ENCODE results near the gene SPAAR. TPM values are rescaled to one million over a fixed set of nuclear protein-coding genes. Genes with fewer than 3 reads are reported as not detected.
"Not testable (repeated sequence)": the region's sequence is repeated elsewhere in the genome, so short reads cannot be mapped to it uniquely, and the experiment has no call there.

The SPAAR gene
- total and polyA plus RNA-seq, 2 experiments from 2014 or later = 0.09 to 0.15 TPM

GRCh38 chr9:35908504-35909125 is 675 bp upstream of the SPAAR start:
- Histone ChIP-seq H3K4me3 (no peak overlapping the region), H3K27me3 (no peaks in the 10 kb centered on the region), H3K4me1 (ENCODE audit: low read depth) (peaks cover 34% of the 10 kb centered on the region), H3K36me3 (no peaks in the 10 kb centered on the region), H3K9me3 (ENCODE audit: low read depth) (no peaks in the 10 kb centered on the region), H3K27ac (peak overlapping the region; percentile 63)
- no peak for TF ChIP-seq CTCF (IDR thresholded peaks at IDR 0.05; ENCODE audit: low read depth, low read length)
- peak in 1 of 2 donors; percentile 30 for DNase-seq (ENCODE audit: low read depth in 1 of 2, low spot score in 1 of 2)

- Histone ChIP-seq H3K27me3 (no peaks in the 10 kb centered on the region), H3K4me1 (ENCODE audit: low read depth) (peaks cover 34% of the 10 kb centered on the region), H3K27ac (no peak overlapping the region), H3K9me3 (ENCODE audit: low read depth) (no peaks in the 10 kb centered on the region), H3K4me3 (no peak overlapping the region), H3K36me3 (no peaks in the 10 kb centered on the region)
- no peak for TF ChIP-seq CTCF (IDR thresholded peaks at IDR 0.05; ENCODE audit: low read depth, low read length)
- DNase-seq (ENCODE audit: low read depth in 1 of 2, low spot score in 1 of 2) = peak in 1 of 2 donors; percentile 49
Measured at GRCh38 chr9:35909687-35910612, 660 bp downstream of the SPAAR start.

GRCh38 chr9:35910613-35911359 is 1.5 kb downstream of the SPAAR start:
- Histone ChIP-seq H3K9me3 (ENCODE audit: low read depth) (no peaks in the 10 kb centered on the region), H3K4me3 (no peak overlapping the region), H3K36me3 (no peaks in the 10 kb centered on the region), H3K4me1 (ENCODE audit: low read depth) (peaks cover 34% of the 10 kb centered on the region), H3K27me3 (no peaks in the 10 kb centered on the region), H3K27ac (no peak overlapping the region)
- peak; percentile 23 to 84 for DNase-seq (ENCODE audit: low read depth in 1 of 2, low spot score in 1 of 2)
- TF ChIP-seq CTCF (IDR thresholded peaks at IDR 0.05; ENCODE audit: low read depth, low read length) = peak; percentile 66

- Histone ChIP-seq H3K4me3 (no peak overlapping the region), H3K27ac (no peak overlapping the region), H3K4me1 (ENCODE audit: low read depth) (peaks cover 33% of the 10 kb centered on the region), H3K9me3 (ENCODE audit: low read depth) (no peaks in the 10 kb centered on the region), H3K36me3 (no peaks in the 10 kb centered on the region), H3K27me3 (no peaks in the 10 kb centered on the region)
- DNase-seq (ENCODE audit: low read depth in 1 of 2, low spot score in 1 of 2) = no peak
- no peak for TF ChIP-seq CTCF (IDR thresholded peaks at IDR 0.05; ENCODE audit: low read depth, low read length)
Measured at GRCh38 chr9:35911690-35912089, 2.4 kb downstream of the SPAAR start.

- no peak for TF ChIP-seq CTCF (IDR thresholded peaks at IDR 0.05; ENCODE audit: low read depth, low read length)
- Histone ChIP-seq H3K27me3 (no peaks in the 10 kb centered on the region), H3K36me3 (no peaks in the 10 kb centered on the region), H3K4me3 (no peak overlapping the region), H3K9me3 (ENCODE audit: low read depth) (no peaks in the 10 kb centered on the region), H3K27ac (peak overlapping the region; percentile 57), H3K4me1 (ENCODE audit: low read depth) (peaks cover 22% of the 10 kb centered on the region)
- DNase-seq (ENCODE audit: low read depth in 1 of 2, low spot score in 1 of 2) = no peak
Measured at GRCh38 chr9:35912791-35913400, 3.6 kb downstream of the SPAAR start.

- H3K9me3 ChIP-seq (ENCODE audit: low read depth); H3K27ac ChIP-seq; DNase-seq (ENCODE audit: low read depth in 1 of 2, low spot score in 1 of 2); H3K36me3 ChIP-seq; H3K4me3 ChIP-seq; H3K27me3 ChIP-seq: not testable (repeated sequence)
- H3K4me1 ChIP-seq (ENCODE audit: low read depth) = peaks cover 18% of the 10 kb centered on the region
Measured at GRCh38 chr9:35913429-35913828, 4.1 kb downstream of the SPAAR start.
